Ovary (tissue), 3 donors: ENCODE data around the gene OR6B3.

Experiments
- CTCF ChIP-seq, 3 donors: fragments of 450-650 bp in 2 of 3; fragments of 200-600 bp in 1 of 3; IDR thresholded peaks; one replicate each; pipeline versions ENCODE4 v1.5.1 to v1.8.0; 2016 to 2022; ENCODE audit warnings: antibody characterized with exemption in 3 of 3, mild to moderate bottlenecking in 1 of 3
- EP300 ChIP-seq: sonication (generic); formaldehyde crosslinking; IDR thresholded peaks from one replicate; pipeline ENCODE4 v1.6.1; 2017; ENCODE audit warnings: antibody characterized with exemption
- POLR2A ChIP-seq: fragments of 450-650 bp; IDR thresholded peaks from one replicate; pipeline ENCODE4 v1.6.1; 2017; ENCODE audit warnings: antibody characterized with exemption, mild to moderate bottlenecking, moderate library complexity
- donor health status: DM: no; HTN: no; CAD: no.

DNA sequence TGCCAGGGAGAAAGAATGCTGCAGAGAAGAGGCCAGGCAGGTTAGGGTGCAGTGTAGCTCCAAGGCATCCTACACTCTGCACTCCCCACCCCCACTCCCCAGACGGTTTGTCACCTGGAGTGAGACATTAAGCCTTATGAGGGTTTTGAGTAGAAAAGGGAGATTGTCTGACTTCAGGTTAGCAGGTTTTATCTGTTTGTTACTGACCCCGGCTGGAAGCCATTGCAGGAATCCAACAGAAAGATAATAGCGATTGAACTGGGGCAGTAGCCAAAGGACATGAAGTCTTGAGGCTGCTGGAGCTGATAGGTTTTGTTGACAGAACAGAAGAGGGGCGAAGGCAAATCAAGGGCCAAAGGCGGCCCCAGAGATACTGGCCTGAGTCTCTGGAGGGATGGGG lies 36.0 kb upstream of the OR6B3 start:
- TF ChIP-seq POLR2A, result no peak
- no peak for TF ChIP-seq CTCF (IDR thresholded peaks at IDR 0.05)
- TF ChIP-seq EP300, result no peak
